ENCODE measurements around the gene MOGAT3.

The MOGAT3 gene

DNA sequence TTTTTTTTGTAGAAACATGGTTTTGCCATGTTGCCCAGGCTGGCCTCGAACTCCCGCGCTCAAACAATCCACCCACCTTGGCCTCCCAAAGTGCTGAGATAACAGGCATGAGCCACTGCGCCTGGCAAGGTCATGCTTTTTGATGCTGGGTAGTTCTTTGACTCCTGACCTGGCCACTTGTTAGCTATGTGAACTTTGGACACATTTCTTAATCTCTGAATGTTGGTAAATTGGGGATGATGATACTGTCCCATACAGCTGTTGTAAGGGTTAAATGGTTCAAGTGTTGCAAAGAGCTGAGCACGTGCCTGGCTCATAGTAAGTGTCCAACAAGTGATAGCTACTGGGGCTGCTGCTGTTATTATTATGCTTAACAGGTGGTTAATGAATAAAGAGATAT, 19.5 kb upstream of the MOGAT3 start:
- Histone ChIP-seq H3K4me1 (ENCODE audit: control insufficient read depth in 1 of 2, insufficient read depth in 1 of 2, low read depth in 1 of 2, low read length in 1 of 2) (peaks cover 19 to 23% of the 10 kb centered on the region in 2 experiments), H3K36me3 (peaks cover 34% of the 10 kb centered on the region), H3K9me3 (no peaks in the 10 kb centered on the region), H3K27me3 (no peaks in the 10 kb centered on the region), H3K27ac (no peak overlapping the region), H3K4me3 (ENCODE audit: low read depth in 1 of 2, low read length in 1 of 2) (no peak overlapping the region)
- TF ChIP-seq, protein P1, sequence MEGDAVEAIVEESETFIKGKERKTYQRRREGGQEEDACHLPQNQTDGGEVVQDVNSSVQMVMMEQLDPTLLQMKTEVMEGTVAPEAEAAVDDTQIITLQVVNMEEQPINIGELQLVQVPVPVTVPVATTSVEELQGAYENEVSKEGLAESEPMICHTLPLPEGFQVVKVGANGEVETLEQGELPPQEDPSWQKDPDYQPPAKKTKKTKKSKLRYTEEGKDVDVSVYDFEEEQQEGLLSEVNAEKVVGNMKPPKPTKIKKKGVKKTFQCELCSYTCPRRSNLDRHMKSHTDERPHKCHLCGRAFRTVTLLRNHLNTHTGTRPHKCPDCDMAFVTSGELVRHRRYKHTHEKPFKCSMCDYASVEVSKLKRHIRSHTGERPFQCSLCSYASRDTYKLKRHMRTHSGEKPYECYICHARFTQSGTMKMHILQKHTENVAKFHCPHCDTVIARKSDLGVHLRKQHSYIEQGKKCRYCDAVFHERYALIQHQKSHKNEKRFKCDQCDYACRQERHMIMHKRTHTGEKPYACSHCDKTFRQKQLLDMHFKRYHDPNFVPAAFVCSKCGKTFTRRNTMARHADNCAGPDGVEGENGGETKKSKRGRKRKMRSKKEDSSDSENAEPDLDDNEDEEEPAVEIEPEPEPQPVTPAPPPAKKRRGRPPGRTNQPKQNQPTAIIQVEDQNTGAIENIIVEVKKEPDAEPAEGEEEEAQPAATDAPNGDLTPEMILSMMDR (IDR thresholded peaks at IDR 0.05) = no peak

GRCh38 chr7:101218236-101219125, 17.6 kb upstream of the MOGAT3 start:
- Histone ChIP-seq H3K36me3 (peaks cover 19% of the 10 kb centered on the region), H3K27ac (peak overlapping the region; percentile 93), H3K27me3 (no peaks in the 10 kb centered on the region), H3K9me3 (no peaks in the 10 kb centered on the region), H3K4me3 (ENCODE audit: low read depth in 1 of 2, low read length in 1 of 2) (peak overlapping the region; percentile 88 to 100), H3K4me1 (ENCODE audit: control insufficient read depth in 1 of 2, insufficient read depth in 1 of 2, low read depth in 1 of 2, low read length in 1 of 2) (peaks cover 19 to 23% of the 10 kb centered on the region in 2 experiments)
- TF ChIP-seq, protein P1 (IDR thresholded peaks at IDR 0.05) = no peak

DNA sequence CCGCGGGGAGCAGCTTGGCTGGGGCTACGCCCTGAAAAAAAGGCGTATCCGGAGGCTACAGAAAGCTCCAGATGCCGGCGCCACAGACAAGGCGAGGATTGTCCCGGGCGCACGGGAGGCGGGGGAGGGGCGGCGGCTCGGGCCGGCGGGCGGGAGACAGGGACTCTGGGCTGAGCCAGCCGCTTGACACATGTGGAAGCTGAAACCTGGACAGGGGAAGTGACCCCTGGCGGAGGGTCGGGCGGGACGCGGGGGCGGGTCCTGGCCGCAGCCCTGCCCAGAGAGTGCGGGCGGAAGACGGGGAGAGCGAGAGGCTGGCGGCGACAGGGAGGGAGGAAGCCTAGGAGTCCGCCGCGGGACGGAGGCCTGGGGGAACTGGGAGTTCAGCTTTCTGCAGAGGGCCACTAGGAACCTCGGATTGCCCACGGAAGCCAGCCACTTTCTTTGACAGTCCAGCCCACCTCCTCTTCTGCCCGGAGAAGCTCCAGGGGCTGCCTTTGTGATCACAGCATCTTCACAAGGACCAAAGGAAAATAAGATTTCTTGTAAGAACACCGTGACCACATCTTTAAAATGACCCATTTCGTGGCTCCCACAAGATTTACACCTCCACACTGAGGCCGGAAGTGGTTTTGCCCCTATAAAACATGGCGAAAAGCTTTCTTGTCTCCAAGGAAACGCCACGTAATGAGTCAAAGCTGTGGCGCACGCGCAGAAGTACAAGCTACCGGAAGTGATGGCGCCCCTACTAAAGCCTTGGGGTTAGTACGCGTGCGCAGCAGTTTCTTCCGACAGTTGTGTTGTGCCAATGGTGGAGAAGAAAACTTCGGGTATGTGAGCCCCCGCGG, 16.8 kb upstream of the MOGAT3 start, which contains the start of the genes PLOD3 and ZNHIT1:
TSS of gene PLOD3 (minus strand) at position 194 of the 848 bp plus-strand sequence. CDS start 307 bp downstream, outside the sequence.
TSS of gene ZNHIT1 (plus strand) at position 778 of the 848 bp plus-strand sequence. CDS start at position 809, 31 bp downstream.
- peak within 1 kb of the TSS; percentile 88 to 100 for H3K4me3 ChIP-seq (ENCODE audit: low read depth in 1 of 2, low read length in 1 of 2)
- peaks cover 11% of the 10 kb centered on the region for H3K36me3 ChIP-seq
- H3K9me3 ChIP-seq = no peaks in the 10 kb centered on the region
- peak within 1 kb of the TSS; percentile 93 for H3K27ac ChIP-seq
- no peaks in the 10 kb centered on the region for H3K27me3 ChIP-seq
- TF ChIP-seq, protein P1 (IDR thresholded peaks at IDR 0.05) = peak; percentile 56
- peaks cover 19 to 23% of the 10 kb centered on the region in 2 experiments for H3K4me1 ChIP-seq (ENCODE audit: control insufficient read depth in 1 of 2, insufficient read depth in 1 of 2, low read depth in 1 of 2, low read length in 1 of 2)

- peaks cover 11% of the 10 kb centered on the region for H3K36me3 ChIP-seq
- H3K27me3 ChIP-seq = no peaks in the 10 kb centered on the region
- H3K9me3 ChIP-seq = no peaks in the 10 kb centered on the region
- peak overlapping the region; percentile 88 to 100 for H3K4me3 ChIP-seq (ENCODE audit: low read depth in 1 of 2, low read length in 1 of 2)
- peak overlapping the region; percentile 93 for H3K27ac ChIP-seq
- H3K4me1 ChIP-seq (ENCODE audit: control insufficient read depth in 1 of 2, insufficient read depth in 1 of 2, low read depth in 1 of 2, low read length in 1 of 2) = peaks cover 19 to 23% of the 10 kb centered on the region in 2 experiments
- TF ChIP-seq, protein P1 (IDR thresholded peaks at IDR 0.05) = no peak
Observed at GRCh38 chr7:101216860-101217387, 16.1 kb upstream of the MOGAT3 start.
